A673 (cell line): ENCODE results near the gene ME3. TPM values are rescaled to one million over a fixed set of nuclear protein-coding genes. Genes with fewer than 3 reads are reported as not detected.

ENCODE experiments used
- BruUV-seq: library from RNA; stranded (reverse); fragments of 400-500 nt; replicated peaks from 2 replicates; lab custom pipeline; 2021; lab: Mats Ljungman, UMichigan
- CTCF ChIA-PET: fragments of 300-600 bp; sonication (Branson Sonifier 250); formaldehyde crosslinking; loops from one replicate; lab custom pipeline; 2022; ENCODE audit warnings: antibody characterized with exemption; lab: Charles Lee
- POLR2A ChIA-PET: fragments of 300-600 bp; sonication (Branson Sonifier 250); formaldehyde crosslinking; loops from one replicate; lab custom pipeline; 2022; ENCODE audit warnings: antibody characterized with exemption; ENCODE audit not compliant: low non-redundant PET; lab: Charles Lee
- DNase-seq: peaks from one replicate; pipeline ENCODE4 v3.0.0-alpha.2; 2015; ENCODE audit warnings: low spot score
- H3K27ac ChIP-seq: fragments of 200-600 bp; sonication (generic); 2 replicates; pipeline ENCODE4 v1.5.1; 2016; ENCODE audit warnings: mixed run types, low read depth, mild to moderate bottlenecking, mixed read lengths, antibody characterized with exemption, low read length; ENCODE audit not compliant: poor library complexity, severe bottlenecking
- H3K27me3 ChIP-seq: fragments of 200-600 bp; sonication (generic); replicated peaks from 2 replicates; pipeline ENCODE4 v1.6.1; 2017; ENCODE audit warnings: mixed run types, low read depth, mild to moderate bottlenecking, mixed read lengths, antibody characterized with exemption, low read length; ENCODE audit not compliant: insufficient read depth, poor library complexity
- H3K36me3 ChIP-seq: fragments of 200-600 bp; sonication (generic); 2 replicates; pipeline ENCODE4 v1.6.1; 2016; ENCODE audit warnings: mixed run types, mild to moderate bottlenecking, mixed read lengths, antibody characterized with exemption, low read length; ENCODE audit not compliant: insufficient read depth, poor library complexity, severe bottlenecking
- H3K4me1 ChIP-seq: fragments of 200-600 bp; sonication (generic); 2 replicates; pipeline ENCODE4 v1.6.1; 2017; ENCODE audit warnings: mixed run types, mild to moderate bottlenecking, mixed read lengths, antibody characterized with exemption, low read length; ENCODE audit not compliant: insufficient read depth, poor library complexity, severe bottlenecking
- H3K4me3 ChIP-seq: fragments of 200-600 bp; sonication (generic); 2 replicates; pipeline ENCODE4 v1.5.1; 2016; ENCODE audit warnings: low read depth, mixed run types, mild to moderate bottlenecking, mixed read lengths, low read length; ENCODE audit not compliant: poor library complexity, severe bottlenecking
- H3K9me3 ChIP-seq: fragments of 200-600 bp; sonication (generic); 2 replicates; pipeline ENCODE4 v1.6.1; 2016; ENCODE audit warnings: mixed run types, low read depth, mild to moderate bottlenecking, mixed read lengths, antibody characterized with exemption, low read length; ENCODE audit not compliant: poor library complexity, severe bottlenecking
- CTCF ChIP-seq: fragments of 300-800, 200-600 bp; sonication (generic); conservative IDR thresholded peaks from 2 replicates; pipeline ENCODE4 v1.5.1; 2017; ENCODE audit warnings: low read depth, mild to moderate bottlenecking, antibody characterized with exemption, low read length, moderate library complexity, mixed read lengths
- EZH2 ChIP-seq: fragments of 200-600 bp; sonication (generic); IDR thresholded peaks from 2 replicates; pipeline ENCODE4 v1.6.1; 2017; ENCODE audit warnings: borderline replicate concordance, low read depth, mild to moderate bottlenecking, mixed read lengths, antibody characterized with exemption, low read length; ENCODE audit not compliant: poor library complexity, severe bottlenecking
- intact Hi-C: fragments of 100-400 bp; cut with micrococcal nuclease; formaldehyde crosslinking; loops from one replicate; pipeline ENCODE4 v1.10.0; 2022; ENCODE audit not compliant: unreplicated experiment
- total RNA-seq: library from RNA; stranded (reverse); gene quantifications from 2 replicates; pipeline ENCODE4 v1.2.3, GENCODE V29; 2021

Gene ME3
- total RNA-seq, 1 experiment from 2014 or later, result 7.6 TPM

GRCh38 chr11:86710936-86711335 is 38.5 kb upstream of the ME3 start:
- DNase-seq, result no peak
- no peaks in the 10 kb centered on the region for H3K9me3 ChIP-seq
- no peak for TF ChIP-seq EZH2
- no peak for TF ChIP-seq CTCF
- no peaks in the 10 kb centered on the region for H3K27me3 ChIP-seq
- no peak overlapping the region for H3K27ac ChIP-seq
- no peaks in the 10 kb centered on the region for H3K36me3 ChIP-seq
- H3K4me1 ChIP-seq, result no peaks in the 10 kb centered on the region
- intact Hi-C loops, result no loop called here
- no TSS peak for BruUV-seq
- no peak overlapping the region for H3K4me3 ChIP-seq
- ChIA-PET CTCF (no interaction called here), POLR2A (no interaction called here)

GRCh38 chr11:86708669-86709068 is 36.3 kb upstream of the ME3 start:
- no peaks in the 10 kb centered on the region for H3K27me3 ChIP-seq
- DNase-seq, result no peak
- intact Hi-C loops, result no loop called here
- CTCF ChIA-PET, result no interaction called here
- TF ChIP-seq EZH2, result no peak
- no peak for TF ChIP-seq CTCF
- H3K27ac ChIP-seq, result no peak overlapping the region
- BruUV-seq, result no TSS peak
- POLR2A ChIA-PET, result no interaction called here
- H3K4me3 ChIP-seq, result no peak overlapping the region
- H3K4me1 ChIP-seq, result no peaks in the 10 kb centered on the region
- H3K9me3 ChIP-seq, result no peaks in the 10 kb centered on the region
- H3K36me3 ChIP-seq, result no peaks in the 10 kb centered on the region

- H3K9me3 ChIP-seq, result no peaks in the 10 kb centered on the region
- no peaks in the 10 kb centered on the region for H3K36me3 ChIP-seq
- TF ChIP-seq EZH2 (no peak), CTCF (no peak)
- no peak overlapping the region for H3K27ac ChIP-seq
- DNase-seq, result no peak
- BruUV-seq, result no TSS peak
- no peaks in the 10 kb centered on the region for H3K27me3 ChIP-seq
- intact Hi-C loops, result no loop called here
- H3K4me1 ChIP-seq, result no peaks in the 10 kb centered on the region
- H3K4me3 ChIP-seq, result no peak overlapping the region
- ChIA-PET POLR2A (no interaction called here), CTCF (no interaction called here)
Measured at GRCh38 chr11:86706338-86707131, 34.1 kb upstream of the ME3 start.
